Keratinocyte (primary cell): Measurements from ENCODE around the gene OR2F2. TPM values are rescaled to one million over a fixed set of nuclear protein-coding genes. Genes with fewer than 3 reads are reported as not detected.

Source experiments
- DNase-seq: peaks from one replicate; pipeline ENCODE4 v3.0.0-alpha.2; 2011; ENCODE audit warnings: low read depth, missing footprints, low spot score
- FAIRE-seq: peaks from 2 replicates; lab custom pipeline; 2011; peaks lifted over from hg19 to GRCh38; lab: Jason Lieb, UNC
- H2AFZ ChIP-seq: 2 replicates; pipeline ENCODE4 v1.6.0; 2012; ENCODE audit warnings: low read length, control low read depth, inconsistent platforms; ENCODE audit not compliant: control insufficient read depth
- H3K27ac ChIP-seq: 2 replicates; pipeline ENCODE4 v1.5.1; 2011; ENCODE audit warnings: low read length; ENCODE audit not compliant: control insufficient read depth, insufficient read depth
- H3K27me3 ChIP-seq: 3 replicates; pipeline ENCODE4 v1.6.0; 2011; ENCODE audit warnings: low read length; ENCODE audit not compliant: control insufficient read depth, insufficient read depth; ENCODE audit errors: extremely low read depth
- H3K36me3 ChIP-seq, 2 experiments: 2 replicates in 1 of 2; 3 replicates in 1 of 2; pipeline ENCODE4 v1.5.1; 2011; ENCODE audit warnings: low read length in 2 of 2, mild to moderate bottlenecking in 1 of 2; ENCODE audit not compliant: control insufficient read depth in 2 of 2, insufficient read depth in 2 of 2; ENCODE audit errors: extremely low read depth in 1 of 2
- H3K4me1 ChIP-seq: 3 replicates; pipeline ENCODE4 v1.5.1; 2011; ENCODE audit warnings: low read length; ENCODE audit not compliant: control insufficient read depth, insufficient read depth; ENCODE audit errors: extremely low read depth
- H3K4me2 ChIP-seq: 3 replicates; pipeline ENCODE4 v1.6.0; 2011; ENCODE audit warnings: low read depth, low read length; ENCODE audit not compliant: control insufficient read depth, insufficient read depth; ENCODE audit errors: extremely low read depth
- H3K4me3 ChIP-seq, 3 experiments: fragments of 200-600 bp in 1 of 3; sonication (generic) in 1 of 3; 2 replicates in 2 of 3; 3 replicates in 1 of 3; pipeline ENCODE4 v1.5.1; 2011 to 2016; ENCODE audit warnings: low read length in 3 of 3, mild to moderate bottlenecking in 3 of 3, control low read depth in 2 of 3, inconsistent platforms in 1 of 3, low read depth in 1 of 3, mixed read lengths in 1 of 3, mixed run types in 1 of 3, moderate library complexity in 1 of 3; ENCODE audit not compliant: control insufficient read depth in 2 of 3, insufficient read depth in 2 of 3; ENCODE audit errors: extremely low read depth in 1 of 3
- H3K79me2 ChIP-seq: 2 replicates; pipeline ENCODE4 v1.6.0; 2012; ENCODE audit warnings: low read length; ENCODE audit not compliant: control insufficient read depth, insufficient read depth
- H3K9ac ChIP-seq: 3 replicates; pipeline ENCODE4 v1.6.0; 2011; ENCODE audit warnings: low read length; ENCODE audit not compliant: control insufficient read depth, insufficient read depth; ENCODE audit errors: extremely low read depth
- H3K9me1 ChIP-seq: 3 replicates; pipeline ENCODE4 v1.6.0; 2011; ENCODE audit warnings: low read length; ENCODE audit not compliant: control insufficient read depth, insufficient read depth; ENCODE audit errors: extremely low read depth
- H3K9me3 ChIP-seq: 2 replicates; pipeline ENCODE4 v1.5.1; 2012; ENCODE audit warnings: low read depth, low read length; ENCODE audit not compliant: control insufficient read depth
- H4K20me1 ChIP-seq: 3 replicates; pipeline ENCODE4 v1.6.0; 2011; ENCODE audit warnings: low read length; ENCODE audit not compliant: control insufficient read depth, insufficient read depth; ENCODE audit errors: extremely low read depth
- EZH2 ChIP-seq: IDR thresholded peaks from one replicate; pipeline ENCODE4 v1.6.1; 2012; ENCODE audit warnings: inconsistent platforms, mild to moderate bottlenecking, low read length, moderate library complexity
- dilution Hi-C: fragments of 300-500 bp; cut with MboI; formaldehyde crosslinking; loops from one replicate; pipeline ENCODE4 v1.7.0; 2020; ENCODE audit warnings: low sequenced_read_pairs; ENCODE audit not compliant: extremely low pct_ligation_motif_present
- polyA plus RNA-seq, 5 experiments: library from polyadenylated mRNA; depleted of rRNA in 3 of 5; stranded (reverse) in 3 of 5; stranded (forward) in 1 of 5; unstranded in 1 of 5; fragments of >200 nt; gene quantifications; 1 replicate in 1 of 5; 2 replicates in 3 of 5; 3 replicates in 1 of 5; pipeline versions ENCODE4 v1.2.1 to v1.2.3, GENCODE V29; 2011 to 2012; ENCODE audit warnings: missing spikeins in 2 of 5, low read depth in 1 of 5, low replicate concordance in 1 of 5
- TF ChIP-seq, protein P1 (sequence below), 3 experiments: IDR thresholded peaks in 1 of 3; conservative IDR thresholded peaks in 1 of 3; optimal IDR thresholded peaks in 1 of 3; 2 replicates in 2 of 3; 3 replicates in 1 of 3; pipeline versions ENCODE3 to v1.5.1; 2011; ENCODE audit warnings: low read length in 3 of 3, mild to moderate bottlenecking in 3 of 3, moderate library complexity in 2 of 3, control low read depth in 1 of 3, inconsistent platforms in 1 of 3; ENCODE audit not compliant: insufficient read depth in 2 of 3; ENCODE audit errors: extremely low read depth in 1 of 3

OR2F2 gene
- polyA plus RNA-seq, 1 donor (not counting 4 experiments of a cell fraction or from before 2014, with no cell fraction given), result not detected

DNA sequence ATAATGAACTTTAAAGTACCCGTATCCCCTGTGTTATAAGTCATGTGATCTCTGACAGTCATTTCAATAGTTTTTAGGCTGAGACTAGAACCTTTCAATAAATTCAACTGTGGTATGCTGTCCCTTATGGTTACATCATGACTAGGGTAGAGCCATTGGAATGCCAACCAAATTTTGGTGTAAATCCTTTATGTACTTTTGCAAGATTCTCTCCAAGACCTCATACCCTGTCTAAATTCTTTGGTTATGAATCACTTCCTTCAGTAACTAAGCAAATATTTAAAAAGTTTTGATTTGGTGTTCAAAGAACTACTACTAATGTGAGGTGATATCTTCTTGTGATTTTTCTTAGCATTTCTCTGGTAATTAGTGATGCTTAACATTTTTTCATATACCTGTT, 44.3 kb downstream of the OR2F2 start:
- no peaks in the 10 kb centered on the region for H3K79me2 ChIP-seq
- H3K9me3 ChIP-seq, result no peaks in the 10 kb centered on the region
- peak overlapping the region; percentile 29 for H3K4me2 ChIP-seq
- no peaks in the 10 kb centered on the region for H3K36me3 ChIP-seq
- no peaks in the 10 kb centered on the region for H3K9me1 ChIP-seq
- H4K20me1 ChIP-seq, result no peaks in the 10 kb centered on the region
- no peak overlapping the region for H3K9ac ChIP-seq
- H3K4me1 ChIP-seq, result peaks cover 8% of the 10 kb centered on the region
- H2AFZ ChIP-seq, result no peak overlapping the region
- TF ChIP-seq, protein P1, sequence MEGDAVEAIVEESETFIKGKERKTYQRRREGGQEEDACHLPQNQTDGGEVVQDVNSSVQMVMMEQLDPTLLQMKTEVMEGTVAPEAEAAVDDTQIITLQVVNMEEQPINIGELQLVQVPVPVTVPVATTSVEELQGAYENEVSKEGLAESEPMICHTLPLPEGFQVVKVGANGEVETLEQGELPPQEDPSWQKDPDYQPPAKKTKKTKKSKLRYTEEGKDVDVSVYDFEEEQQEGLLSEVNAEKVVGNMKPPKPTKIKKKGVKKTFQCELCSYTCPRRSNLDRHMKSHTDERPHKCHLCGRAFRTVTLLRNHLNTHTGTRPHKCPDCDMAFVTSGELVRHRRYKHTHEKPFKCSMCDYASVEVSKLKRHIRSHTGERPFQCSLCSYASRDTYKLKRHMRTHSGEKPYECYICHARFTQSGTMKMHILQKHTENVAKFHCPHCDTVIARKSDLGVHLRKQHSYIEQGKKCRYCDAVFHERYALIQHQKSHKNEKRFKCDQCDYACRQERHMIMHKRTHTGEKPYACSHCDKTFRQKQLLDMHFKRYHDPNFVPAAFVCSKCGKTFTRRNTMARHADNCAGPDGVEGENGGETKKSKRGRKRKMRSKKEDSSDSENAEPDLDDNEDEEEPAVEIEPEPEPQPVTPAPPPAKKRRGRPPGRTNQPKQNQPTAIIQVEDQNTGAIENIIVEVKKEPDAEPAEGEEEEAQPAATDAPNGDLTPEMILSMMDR (optimal IDR thresholded peaks at IDR 0.05 in 1 of 3, IDR thresholded peaks at IDR 0.05 in 1 of 3, conservative IDR thresholded peaks at IDR 0.05 in 1 of 3; ENCODE audit: extremely low read depth in 1 of 3, insufficient read depth in 2 of 3, low read length in 3 of 3), result no peak
- no peak for TF ChIP-seq EZH2
- dilution Hi-C loops, result no loop called here
- no peak overlapping the region for H3K4me3 ChIP-seq
- DNase-seq, result peak; percentile 44
- no peak for FAIRE-seq
- no peak overlapping the region for H3K27ac ChIP-seq
- H3K27me3 ChIP-seq, result no peaks in the 10 kb centered on the region

DNA sequence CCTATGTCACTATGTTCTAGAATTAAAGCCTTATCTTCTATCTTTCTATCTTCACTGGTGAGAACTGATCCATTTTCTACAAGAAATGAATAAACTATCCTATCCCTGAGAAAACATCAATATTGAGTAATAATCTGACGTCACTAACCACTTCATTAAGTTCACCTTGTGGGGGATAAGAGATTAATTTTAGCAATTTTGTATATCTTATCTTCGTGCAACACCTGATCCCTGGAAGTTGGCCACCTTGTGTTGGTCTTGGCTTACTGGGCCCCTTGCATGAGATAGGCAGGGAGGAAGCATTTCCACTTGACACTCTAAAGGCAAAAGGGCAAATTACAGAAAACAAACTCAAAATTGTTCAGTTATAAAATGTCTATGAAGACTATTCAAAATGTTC, 45.0 kb downstream of the OR2F2 start:
- dilution Hi-C loops, result no loop called here
- Histone ChIP-seq H3K9ac (no peak overlapping the region), H4K20me1 (no peaks in the 10 kb centered on the region), H3K4me3 (no peak overlapping the region), H3K27me3 (no peaks in the 10 kb centered on the region), H3K79me2 (no peaks in the 10 kb centered on the region), H3K4me1 (peaks cover 8% of the 10 kb centered on the region), H3K4me2 (no peak overlapping the region), H2AFZ (no peak overlapping the region), H3K27ac (no peak overlapping the region), H3K9me1 (no peaks in the 10 kb centered on the region), H3K9me3 (no peaks in the 10 kb centered on the region), H3K36me3 (no peaks in the 10 kb centered on the region)
- DNase-seq (no peak), FAIRE-seq (no peak)
- TF ChIP-seq EZH2, result no peak
- TF ChIP-seq, protein P1 (optimal IDR thresholded peaks at IDR 0.05 in 1 of 3, IDR thresholded peaks at IDR 0.05 in 1 of 3, conservative IDR thresholded peaks at IDR 0.05 in 1 of 3; ENCODE audit: extremely low read depth in 1 of 3, insufficient read depth in 2 of 3, low read length in 3 of 3), result no peak
